HCT116 (cell line): Measurements from ENCODE around the gene ACSS3. TPM values are rescaled to one million over a fixed set of nuclear protein-coding genes. Genes with fewer than 3 reads are reported as not detected.

Source experiments
- ATAC-seq: fragments of 200-7000 bp; cut with Tn5 transposase; 2 replicates; pipeline ENCODE4 v1.9.1; 2020; ENCODE audit warnings: mild to moderate bottlenecking, moderate library complexity
- BruUV-seq: library from RNA; stranded (reverse); fragments of 400-500 nt; replicated peaks from 2 replicates; lab custom pipeline; 2021; lab: Mats Ljungman, UMichigan
- CTCF ChIA-PET: fragments of 300-600 bp; sonication (Branson Sonifier 250); formaldehyde crosslinking; loops from one replicate; lab custom pipeline; 2021; ENCODE audit warnings: antibody characterized with exemption; lab: Charles Lee
- POLR2A ChIA-PET: fragments of 300-600, 350-600 bp; sonication (Branson Sonifier 250); formaldehyde crosslinking; loops from one replicate; lab custom pipeline; 2021; ENCODE audit warnings: antibody characterized with exemption; lab: Charles Lee
- RAD21 ChIA-PET, 2 experiments: fragments of 300-600 bp; sonication (Branson Sonifier 250); formaldehyde crosslinking; loops; one replicate each; lab custom pipeline; 2023; ENCODE audit warnings: low total read pairs in 2 of 2; ENCODE audit not compliant: uncharacterized antibody in 2 of 2, unreplicated experiment in 2 of 2, low non-redundant PET in 1 of 2; lab: Charles Lee
- DNase-seq: peaks from one replicate; pipeline ENCODE4 v3.0.0-alpha.2; 2010; ENCODE audit warnings: low read depth, low spot score
- H2AFZ ChIP-seq: fragments of 200-600 bp; shearing (Covaris generic), sonication (generic); 2 replicates; pipeline ENCODE4 v1.6.1; 2017; ENCODE audit warnings: low read depth, mixed run types, mixed read lengths, antibody characterized with exemption, low read length; ENCODE audit not compliant: poor library complexity, severe bottlenecking
- H3K27ac ChIP-seq: 2 replicates; pipeline ENCODE4 v1.5.1; 2012; ENCODE audit warnings: low read depth, low read length
- H3K27me3 ChIP-seq: fragments of 200-600 bp; sonication (generic); 2 replicates; pipeline ENCODE4 v1.6.1; 2016; ENCODE audit warnings: mixed run types, low read length, mixed read lengths; ENCODE audit not compliant: insufficient read depth
- H3K36me3 ChIP-seq, 2 experiments: fragments of 200-500 bp in 1 of 2; fragments of 200-600 bp in 1 of 2; sonication (Bioruptor generic) in 1 of 2; sonication (generic) in 1 of 2; 2 replicates each; pipeline versions ENCODE4 v1.5.1 to v1.6.1; 2014 to 2016; ENCODE audit warnings: low read length in 2 of 2, inconsistent platforms in 1 of 2, mixed read lengths in 1 of 2, mixed run types in 1 of 2; ENCODE audit not compliant: insufficient read depth in 2 of 2, control insufficient read depth in 1 of 2
- H3K4me1 ChIP-seq, 2 experiments: fragments of 200-600 bp in 1 of 2; sonication (generic) in 1 of 2; 2 replicates each; pipeline versions ENCODE4 v1.5.1 to v1.6.1; 2012 to 2017; ENCODE audit warnings: low read length in 2 of 2, inconsistent platforms in 1 of 2, mild to moderate bottlenecking in 1 of 2, mixed read lengths in 1 of 2, mixed run types in 1 of 2, moderate library complexity in 1 of 2; ENCODE audit not compliant: insufficient read depth in 2 of 2, control insufficient read depth in 1 of 2
- H3K4me2 ChIP-seq: fragments of 200-600 bp; sonication (generic); 2 replicates; pipeline ENCODE4 v1.6.1; 2017; ENCODE audit warnings: mixed run types, low read length, mixed read lengths
- H3K4me3 ChIP-seq, 2 experiments: fragments of 200-600 bp in 1 of 2; sonication (generic) in 1 of 2; replicated peaks in 1 of 2; 2 replicates each; pipeline ENCODE4 v1.5.1; 2011 to 2016; ENCODE audit warnings: low read length in 2 of 2, control low read depth in 1 of 2, low read depth in 1 of 2, mild to moderate bottlenecking in 1 of 2, mixed read lengths in 1 of 2, mixed run types in 1 of 2
- H3K79me2 ChIP-seq: fragments of 200-600 bp; sonication (generic); 2 replicates; pipeline ENCODE4 v1.6.1; 2017; ENCODE audit warnings: mild to moderate bottlenecking, mixed run types, low read length, moderate library complexity, mixed read lengths; ENCODE audit not compliant: insufficient read depth
- H3K9ac ChIP-seq: fragments of 200-600 bp; sonication (generic); 2 replicates; pipeline ENCODE4 v1.6.1; 2016; ENCODE audit warnings: low read length, mixed read lengths
- H3K9me2 ChIP-seq: fragments of 200-600 bp; sonication (generic), shearing (Covaris generic); 2 replicates; pipeline ENCODE4 v1.6.1; 2017; ENCODE audit warnings: mixed run types, mild to moderate bottlenecking, moderate library complexity; ENCODE audit not compliant: insufficient read depth
- H3K9me3 ChIP-seq, 2 experiments: fragments of 200-500 bp in 1 of 2; fragments of 200-600 bp in 1 of 2; sonication (Bioruptor generic) in 1 of 2; sonication (generic) in 1 of 2; 2 replicates each; pipeline ENCODE4 v1.6.1; 2014 to 2017; ENCODE audit warnings: low read length in 2 of 2, mixed read lengths in 2 of 2, inconsistent platforms in 1 of 2, low read depth in 1 of 2, mild to moderate bottlenecking in 1 of 2, mixed run types in 1 of 2, moderate library complexity in 1 of 2; ENCODE audit not compliant: control insufficient read depth in 1 of 2, insufficient read depth in 1 of 2
- H4K20me1 ChIP-seq: fragments of 200-600 bp; sonication (generic), shearing (Covaris generic); 2 replicates; pipeline ENCODE4 v1.6.1; 2017; ENCODE audit warnings: mixed run types, mild to moderate bottlenecking, moderate library complexity; ENCODE audit not compliant: insufficient read depth
- CBX3 ChIP-seq: IDR thresholded peaks from 2 replicates; pipeline ENCODE4 v1.6.1; 2012; ENCODE audit warnings: low read depth
- CTCF ChIP-seq, 3 experiments: fragments of 200-600 bp in 1 of 3; sonication (generic) in 1 of 3; IDR thresholded peaks in 2 of 3; conservative IDR thresholded peaks in 1 of 3; 2 replicates each; pipeline ENCODE4 v1.5.1; 2012 to 2017; ENCODE audit warnings: low read depth in 2 of 3, low read length in 2 of 3, antibody characterized with exemption in 1 of 3, borderline replicate concordance in 1 of 3, control low read depth in 1 of 3, mild to moderate bottlenecking in 1 of 3, mixed read lengths in 1 of 3, mixed run types in 1 of 3, moderate library complexity in 1 of 3; ENCODE audit not compliant: insufficient read depth in 1 of 3
- EGR1 ChIP-seq: IDR thresholded peaks from 2 replicates; pipeline ENCODE4 v1.6.1; 2012; ENCODE audit warnings: low read depth
- JUND ChIP-seq: IDR thresholded peaks from 2 replicates; pipeline ENCODE4 v1.6.1; 2012
- MAX ChIP-seq: IDR thresholded peaks from 2 replicates; pipeline ENCODE4 v1.6.1; 2012
- POLR2A ChIP-seq: IDR thresholded peaks from 2 replicates; pipeline ENCODE4 v1.7.0; 2011; ENCODE audit warnings: borderline replicate concordance; ENCODE audit not compliant: insufficient read depth, insufficient read length; ENCODE audit errors: extremely low read depth
- POLR2AphosphoS5 ChIP-seq: IDR thresholded peaks from 2 replicates; pipeline ENCODE4 v1.6.1; 2011; ENCODE audit warnings: mild to moderate bottlenecking, low read depth, low read length, moderate library complexity
- SIN3A ChIP-seq: IDR thresholded peaks from 2 replicates; pipeline ENCODE4 v1.6.1; 2012; ENCODE audit warnings: low read depth
- ZBTB33 ChIP-seq: IDR thresholded peaks from 2 replicates; pipeline ENCODE4 v1.6.1; 2011; ENCODE audit warnings: mild to moderate bottlenecking, low read length, moderate library complexity; ENCODE audit not compliant: insufficient replicate concordance; ENCODE audit errors: extremely low read depth
- ZFX ChIP-seq: fragments of 450-650 bp; IDR thresholded peaks from 2 replicates; pipeline ENCODE4 v1.6.1; 2017
- ZNF274 ChIP-seq: fragments of 200-500 bp; sonication (Bioruptor generic); IDR thresholded peaks from 2 replicates; pipeline ENCODE4 v1.6.1; 2014; ENCODE audit warnings: mild to moderate bottlenecking, low read depth, low read length, inconsistent platforms
- intact Hi-C: fragments of 100-400 bp; cut with micrococcal nuclease; formaldehyde crosslinking; loops from 2 replicates; pipeline ENCODE4 v1.10.0; 2022
- total RNA-seq: library from RNA; stranded (reverse); gene quantifications from one replicate; pipeline ENCODE4 v1.2.1, GENCODE V29; 2021; ENCODE audit not compliant: unreplicated experiment

Gene ACSS3
- total RNA-seq, 1 experiment from 2014 or later = 0.30 TPM

- TF ChIP-seq ZBTB33 (no peak), EGR1 (no peak)
- TF ChIP-seq, all 23 proteins: peak for 0
Observed at GRCh38 chr12:81270385-81270784, 192.5 kb downstream of the ACSS3 start (continued).

- intact Hi-C loops = no loop called here
- TF ChIP-seq POLR2AphosphoS5 (no peak), EGR1 (no peak), SIN3A (no peak), ZNF274 (no peak), ZFX (no peak), MAX (no peak), JUND (no peak), CTCF (IDR thresholded peaks at IDR 0.05 in 2 of 3, conservative IDR thresholded peaks at IDR 0.05 in 1 of 3; ENCODE audit: borderline replicate concordance in 1 of 3, insufficient read depth in 1 of 3, low read depth in 2 of 3, low read length in 2 of 3) (no peak), CBX3 (no peak), POLR2A (no peak)
Observed at GRCh38 chr12:81274637-81275529, 197.0 kb downstream of the ACSS3 start.

More at GRCh38 chr12:81274637-81275529, 197.0 kb downstream of the ACSS3 start:
- no peak overlapping the region for H3K4me3 ChIP-seq
- H3K9ac ChIP-seq = no peak overlapping the region
- H3K4me2 ChIP-seq = no peak overlapping the region
- H3K9me2 ChIP-seq = no peaks in the 10 kb centered on the region
- no peaks in the 10 kb centered on the region for H3K27me3 ChIP-seq
- ChIA-PET RAD21 (no interaction called here), POLR2A (no interaction called here), CTCF (no interaction called here)
- H3K36me3 ChIP-seq = no peaks in the 10 kb centered on the region
- no peak for DNase-seq
- no peak for ATAC-seq
- no peak overlapping the region for H3K27ac ChIP-seq
- no peak overlapping the region for H2AFZ ChIP-seq
- H3K79me2 ChIP-seq = no peaks in the 10 kb centered on the region
- H3K9me3 ChIP-seq = no peaks in the 10 kb centered on the region
- no TSS peak for BruUV-seq
- no peaks in the 10 kb centered on the region for H4K20me1 ChIP-seq
- H3K4me1 ChIP-seq = no peaks in the 10 kb centered on the region
